B cell (primary cell): ENCODE data around the gene SKIDA1.
A peak's percentile ranks its signal among the peaks of the same experiment; 100 is the strongest.

ENCODE experiments used
- EZH2 ChIP-seq: IDR thresholded peaks from 2 replicates; pipeline ENCODE4 v1.6.1; 2012; ENCODE audit warnings: borderline replicate concordance, low read depth, mild to moderate bottlenecking, moderate library complexity, low read length; ENCODE audit not compliant: insufficient read depth, poor library complexity, severe bottlenecking
- TF ChIP-seq, protein P1 (sequence below): fragments of 200-600 bp; IDR thresholded peaks from one replicate; pipeline ENCODE4 v1.8.0; 2022; ENCODE audit warnings: antibody characterized with exemption, mild to moderate bottlenecking

DNA sequence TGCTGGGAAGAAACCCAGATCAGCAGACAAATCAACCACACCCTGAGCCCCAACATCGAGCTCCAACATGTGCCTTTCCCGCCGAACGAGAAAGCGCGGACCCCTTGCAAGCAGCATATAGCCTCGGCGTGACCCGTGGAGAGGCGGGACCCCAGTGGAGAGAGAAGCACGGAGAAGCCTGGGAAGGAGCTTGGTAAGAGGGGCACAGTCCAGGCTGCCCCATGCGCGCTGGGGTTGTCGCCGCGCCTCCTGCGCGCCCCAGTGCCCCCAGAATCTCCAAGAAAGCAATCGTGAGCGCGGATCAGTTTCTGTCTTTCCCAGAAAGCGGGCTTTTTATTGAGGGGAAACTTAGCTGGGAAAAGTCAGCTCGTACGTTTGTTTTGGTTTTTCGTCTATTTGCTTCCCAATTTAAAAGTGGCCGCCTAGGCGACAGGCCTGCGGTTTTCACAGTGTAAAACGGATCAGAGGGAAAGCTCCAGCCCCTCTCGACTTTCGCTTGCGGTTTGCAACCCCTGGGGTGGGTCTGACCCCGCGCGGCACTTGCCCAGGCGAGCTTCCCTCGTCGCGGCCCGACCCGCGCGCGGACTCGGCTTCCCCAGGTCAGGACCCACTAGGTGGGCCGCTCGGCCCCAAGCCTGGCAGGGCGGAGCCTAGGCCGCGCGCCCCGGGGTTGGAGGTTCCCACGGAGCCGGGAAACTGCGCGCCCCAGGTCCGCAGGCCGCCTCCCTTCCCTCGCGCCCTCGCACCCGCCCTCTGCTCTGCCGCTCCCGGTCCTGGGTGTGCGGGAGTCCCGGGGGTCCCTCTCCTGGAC, 31.1 kb downstream of the SKIDA1 start:
- TF ChIP-seq, protein P1, sequence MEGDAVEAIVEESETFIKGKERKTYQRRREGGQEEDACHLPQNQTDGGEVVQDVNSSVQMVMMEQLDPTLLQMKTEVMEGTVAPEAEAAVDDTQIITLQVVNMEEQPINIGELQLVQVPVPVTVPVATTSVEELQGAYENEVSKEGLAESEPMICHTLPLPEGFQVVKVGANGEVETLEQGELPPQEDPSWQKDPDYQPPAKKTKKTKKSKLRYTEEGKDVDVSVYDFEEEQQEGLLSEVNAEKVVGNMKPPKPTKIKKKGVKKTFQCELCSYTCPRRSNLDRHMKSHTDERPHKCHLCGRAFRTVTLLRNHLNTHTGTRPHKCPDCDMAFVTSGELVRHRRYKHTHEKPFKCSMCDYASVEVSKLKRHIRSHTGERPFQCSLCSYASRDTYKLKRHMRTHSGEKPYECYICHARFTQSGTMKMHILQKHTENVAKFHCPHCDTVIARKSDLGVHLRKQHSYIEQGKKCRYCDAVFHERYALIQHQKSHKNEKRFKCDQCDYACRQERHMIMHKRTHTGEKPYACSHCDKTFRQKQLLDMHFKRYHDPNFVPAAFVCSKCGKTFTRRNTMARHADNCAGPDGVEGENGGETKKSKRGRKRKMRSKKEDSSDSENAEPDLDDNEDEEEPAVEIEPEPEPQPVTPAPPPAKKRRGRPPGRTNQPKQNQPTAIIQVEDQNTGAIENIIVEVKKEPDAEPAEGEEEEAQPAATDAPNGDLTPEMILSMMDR = no peak
- peak; percentile 43 for TF ChIP-seq EZH2
